DMS114 treated with DMSO at 0.1 percent for 48 hours (cell line): ENCODE results near the gene RIMOC1.

Experiments used
- DNase-seq: peaks from one replicate; lab custom pipeline; 2025; ENCODE audit not compliant: unreplicated experiment; lab: John Stamatoyannopoulos, UW

Gene RIMOC1, protein sequence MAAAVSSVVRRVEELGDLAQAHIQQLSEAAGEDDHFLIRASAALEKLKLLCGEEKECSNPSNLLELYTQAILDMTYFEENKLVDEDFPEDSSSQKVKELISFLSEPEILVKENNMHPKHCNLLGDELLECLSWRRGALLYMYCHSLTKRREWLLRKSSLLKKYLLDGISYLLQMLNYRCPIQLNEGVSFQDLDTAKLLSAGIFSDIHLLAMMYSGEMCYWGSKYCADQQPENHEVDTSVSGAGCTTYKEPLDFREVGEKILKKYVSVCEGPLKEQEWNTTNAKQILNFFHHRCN

DNA sequence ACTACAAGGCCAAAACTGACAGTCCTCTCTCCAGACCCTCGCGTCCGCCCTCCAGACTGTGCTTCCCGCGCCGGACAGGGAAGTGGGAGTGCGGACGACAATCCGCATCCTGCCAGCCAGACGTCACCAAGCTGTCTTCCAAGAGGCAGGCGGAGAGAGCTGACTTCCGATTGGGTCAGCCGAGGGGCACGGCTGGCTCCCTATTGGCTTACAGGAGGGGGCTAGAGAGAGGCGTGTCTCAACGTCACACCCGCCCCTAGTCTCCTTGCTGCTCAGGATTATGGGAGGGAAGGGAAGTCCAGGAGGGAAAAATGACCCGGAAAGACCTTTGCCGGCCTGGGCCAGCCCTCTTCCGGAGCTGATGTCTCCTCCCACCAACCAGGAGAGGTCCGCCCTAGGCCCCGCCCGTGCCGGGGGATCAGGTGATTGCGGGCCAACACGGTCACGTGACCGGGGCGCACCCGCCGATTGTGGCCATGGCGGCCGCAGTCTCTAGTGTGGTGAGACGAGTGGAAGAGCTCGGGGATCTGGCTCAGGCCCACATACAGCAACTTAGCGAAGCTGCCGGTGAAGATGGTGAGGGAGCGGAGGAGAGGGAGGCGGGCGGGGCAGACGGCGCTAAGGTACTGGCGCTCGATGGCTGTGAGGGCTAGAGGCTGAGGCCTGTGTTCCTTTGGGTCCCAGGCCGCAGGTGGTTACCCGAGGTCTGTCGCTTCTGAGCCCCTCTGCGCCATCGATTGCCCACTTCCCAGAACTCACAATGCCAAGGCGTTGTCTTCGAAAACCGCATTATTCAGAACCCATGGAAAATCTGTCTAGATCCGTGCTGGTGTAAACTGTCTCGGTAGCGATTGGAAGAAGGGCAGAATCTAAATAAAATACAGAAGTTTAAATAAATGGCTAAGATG, at the start of gene RIMOC1:
TSS of gene RIMOC1 (plus strand) at position 453 of the 908 bp plus-strand sequence. CDS start at position 477, 24 bp downstream.
- DNase-seq, result peak; percentile 96

DNA sequence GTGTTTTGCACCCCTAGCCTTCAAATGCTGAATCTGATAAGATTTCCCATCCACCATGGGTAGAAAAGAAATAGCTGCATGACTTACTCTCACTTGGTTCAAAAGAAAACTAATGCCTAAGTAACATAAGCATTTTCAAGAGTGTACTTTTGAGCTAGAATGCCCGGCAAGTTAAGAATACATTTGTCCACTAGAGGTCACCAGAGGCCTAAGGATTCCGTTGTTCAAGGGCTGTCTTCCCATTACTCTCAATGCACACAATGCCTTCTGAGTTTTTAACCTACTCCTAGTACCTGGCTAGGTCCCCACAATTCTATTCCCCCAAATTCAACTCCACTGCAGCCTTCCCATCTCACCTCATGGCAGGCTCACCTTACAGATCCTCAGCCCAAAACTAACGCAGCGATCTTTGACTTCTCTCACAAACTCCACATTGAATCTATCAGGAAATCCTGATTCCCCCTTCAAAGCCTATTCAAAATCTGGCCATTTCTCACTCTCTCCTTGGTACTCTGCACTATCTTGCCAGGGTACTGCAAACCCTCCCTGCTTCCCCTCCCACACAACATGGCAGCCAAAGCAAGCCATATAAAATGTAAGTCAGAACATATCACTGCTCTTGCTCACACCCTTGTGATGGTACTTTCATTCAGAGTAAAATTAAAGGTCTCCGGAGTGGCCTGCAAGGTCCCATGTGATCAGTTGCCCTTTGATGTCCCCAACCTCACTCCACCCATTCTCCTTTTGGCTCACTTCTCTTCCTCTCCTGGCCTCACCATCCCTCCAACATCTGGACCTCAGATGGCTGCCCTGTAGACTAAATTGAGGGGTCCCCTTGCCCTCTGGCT, 47.3 kb upstream of the RIMOC1 start:
- DNase-seq, result peak; percentile 61

DNA sequence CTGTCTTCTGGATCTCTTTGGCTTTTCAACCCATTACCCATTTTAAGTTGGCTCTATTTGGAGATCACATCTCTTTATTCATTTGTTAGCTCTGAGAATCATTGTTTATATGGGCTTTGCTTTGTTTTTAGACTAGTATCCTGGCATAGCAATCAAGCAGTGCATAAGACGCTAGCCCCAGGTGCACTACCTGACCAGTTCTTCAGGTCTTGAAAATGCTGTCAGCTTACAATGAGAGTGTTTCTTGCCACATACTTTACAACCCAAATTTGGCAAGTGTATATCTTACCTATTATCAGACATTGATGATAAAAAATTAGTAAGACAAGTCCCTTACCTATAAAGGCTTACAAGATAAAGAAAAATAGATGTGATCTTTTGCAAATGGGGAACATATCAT, 46.2 kb upstream of the RIMOC1 start:
- no peak for DNase-seq

DNA sequence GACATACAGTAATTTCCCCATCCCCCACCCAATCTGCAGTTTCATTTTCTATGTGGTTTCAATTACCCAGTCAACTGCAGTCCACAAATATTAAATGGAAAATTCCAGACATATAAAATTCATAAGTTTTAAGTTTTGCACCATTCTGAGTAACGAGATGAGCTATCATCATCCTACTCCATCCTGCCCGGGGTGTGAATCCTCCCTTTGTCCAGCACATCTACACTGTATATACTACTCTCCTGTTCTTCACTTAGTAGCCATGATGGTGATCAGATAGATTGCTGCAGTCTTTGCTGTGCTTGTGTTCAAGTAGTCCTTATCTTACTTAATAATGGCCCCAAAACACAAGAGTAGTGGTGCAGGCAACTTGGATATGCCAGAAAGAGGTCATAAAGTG, 45.3 kb upstream of the RIMOC1 start:
- DNase-seq, result no peak

DNA sequence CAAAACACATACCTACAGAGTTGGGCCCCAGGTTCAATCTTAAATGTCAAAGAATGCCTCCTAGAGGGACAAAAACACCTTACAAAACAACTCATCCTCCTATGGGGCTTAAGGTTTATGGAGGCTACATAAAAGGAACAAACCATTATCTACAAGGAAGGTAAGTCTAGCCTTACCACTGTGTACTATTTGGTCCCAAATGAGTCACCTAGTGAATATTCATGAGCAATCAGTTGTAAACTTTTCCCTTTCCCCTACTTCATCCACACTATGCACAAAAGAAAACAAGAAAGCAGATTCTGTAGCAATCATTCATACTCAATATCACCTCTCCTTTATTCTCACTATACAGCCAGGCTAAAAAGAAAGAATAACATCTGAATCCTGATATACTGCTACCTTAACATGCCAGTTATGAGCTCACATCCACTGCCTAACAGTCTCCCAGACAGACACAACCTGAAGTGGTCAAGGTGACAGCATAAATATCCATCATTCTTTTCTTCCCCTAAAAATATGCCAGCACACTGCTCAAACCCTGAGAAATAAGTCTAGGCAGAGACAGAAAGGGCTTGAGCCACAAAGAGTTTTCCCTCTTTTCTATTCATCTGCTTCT, 40.2 kb upstream of the RIMOC1 start:
- DNase-seq, result no peak

DNA sequence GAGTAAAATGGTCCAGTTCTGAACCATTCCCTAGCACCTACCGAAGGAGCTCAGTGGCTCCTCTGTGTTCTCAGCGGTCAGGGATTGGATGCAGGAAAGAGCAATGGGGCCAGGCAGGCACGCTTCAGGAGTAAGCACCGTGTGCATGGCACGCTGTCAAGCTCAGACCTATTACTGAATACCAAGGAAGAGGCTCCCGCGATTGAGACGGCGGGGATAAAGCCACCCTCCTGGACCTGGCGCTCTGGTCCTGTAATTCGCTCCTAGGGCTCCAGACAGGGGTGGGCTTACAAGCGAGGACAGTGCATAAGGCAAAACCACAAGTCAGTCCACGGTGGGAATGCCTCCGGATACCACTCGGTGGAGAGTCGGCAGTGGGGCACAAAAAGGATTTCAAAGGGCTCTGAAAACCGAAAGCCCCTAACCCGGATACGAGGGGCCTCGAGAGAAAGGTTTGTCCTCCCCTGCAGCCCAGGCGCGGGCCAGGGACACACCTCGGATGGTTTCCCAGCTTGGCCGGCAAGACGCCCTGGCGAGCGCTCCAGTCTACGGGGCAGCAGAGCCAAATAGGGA, 34.9 kb upstream of the RIMOC1 start:
- no peak for DNase-seq

DNA sequence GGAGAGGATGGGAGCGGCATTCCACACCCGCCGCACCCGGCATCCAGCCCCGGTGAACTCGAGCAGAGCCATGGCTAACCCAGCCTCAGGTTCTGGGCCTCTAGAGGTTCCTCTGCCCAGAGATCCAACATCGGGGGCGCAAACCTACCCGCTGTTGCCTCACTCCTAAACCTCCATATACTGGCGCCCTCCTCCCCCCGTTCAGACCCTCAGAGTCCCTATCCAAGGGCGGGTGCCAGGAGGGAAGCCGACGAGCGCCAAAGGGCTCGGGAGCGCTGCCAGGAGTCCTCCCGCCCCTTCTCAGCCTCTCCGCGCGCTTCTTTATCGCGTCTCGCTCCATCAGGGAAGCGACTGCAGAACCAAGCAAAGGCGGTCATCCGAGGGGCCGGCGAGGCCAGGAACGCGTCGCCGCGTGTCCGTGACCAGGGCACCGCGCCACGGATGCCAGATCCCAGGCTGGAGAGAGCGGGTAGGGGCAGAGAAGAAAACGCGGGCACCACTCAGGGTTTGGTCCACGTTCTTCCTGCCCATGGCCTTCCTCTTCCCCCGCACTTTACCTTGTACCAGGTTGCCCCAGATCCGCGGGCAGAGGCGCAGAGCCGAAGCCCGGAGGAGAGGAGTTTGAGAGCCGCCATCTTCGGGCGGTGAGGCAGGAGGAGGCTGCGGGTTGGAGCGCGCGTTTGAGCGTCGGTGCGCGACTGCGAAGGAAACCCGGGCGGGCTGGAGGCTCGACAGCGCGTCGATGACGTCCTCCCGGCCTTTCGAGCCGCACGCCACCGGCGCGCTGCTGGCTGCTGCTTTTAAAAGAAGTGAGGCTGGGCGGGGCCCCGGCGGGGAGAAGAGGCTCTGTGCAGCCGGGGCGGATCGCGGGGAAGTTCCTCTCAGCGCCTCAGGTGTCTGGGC, 34.2 kb upstream of the RIMOC1 start, which contains the start of gene OXCT1:
TSS of gene OXCT1 (minus strand) at position 702 of the 903 bp plus-strand sequence. CDS start at position 635, 67 bp downstream.
- peak; percentile 32 for DNase-seq

DNA sequence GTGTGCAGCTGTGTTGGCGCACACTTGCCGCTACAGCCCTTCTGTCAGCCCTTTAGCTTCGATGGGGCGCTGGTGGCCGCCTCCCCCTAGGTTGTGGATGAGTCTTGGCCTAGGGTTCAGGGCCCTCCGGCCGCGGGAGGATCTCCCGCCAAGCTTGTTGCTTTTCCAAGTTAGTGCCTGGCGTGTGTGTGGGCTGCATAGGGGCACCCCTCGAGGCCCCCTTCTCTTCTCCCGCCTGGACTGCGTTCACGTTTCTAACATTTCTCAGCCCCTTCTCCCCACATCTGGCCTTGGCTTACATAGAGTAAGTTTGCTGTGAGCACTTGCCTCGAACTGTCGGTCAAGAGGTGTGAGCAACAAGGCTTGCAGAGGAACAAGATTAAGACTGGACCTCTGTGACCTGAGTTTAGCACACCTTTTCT, 33.5 kb upstream of the RIMOC1 start:
- DNase-seq, result no peak

DNA sequence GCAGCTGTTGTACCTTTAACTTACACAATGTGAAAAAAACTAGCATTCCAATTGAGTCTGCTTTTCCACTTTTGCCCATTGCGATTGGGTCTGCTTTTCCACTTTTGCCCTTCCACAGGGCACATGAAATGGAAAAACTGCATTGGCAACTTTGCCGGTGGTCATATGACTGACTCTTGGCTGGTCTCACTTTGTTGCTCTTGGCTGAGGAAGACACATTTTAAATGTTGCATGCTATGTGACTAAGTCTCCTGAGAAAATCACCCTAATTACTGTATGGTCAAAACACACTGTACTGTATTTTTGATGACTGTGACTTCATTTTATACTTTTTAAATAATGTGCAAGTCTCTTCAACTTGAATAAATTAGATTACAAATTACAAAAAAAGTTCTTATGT, 32.3 kb upstream of the RIMOC1 start:
- no peak for DNase-seq

DNA sequence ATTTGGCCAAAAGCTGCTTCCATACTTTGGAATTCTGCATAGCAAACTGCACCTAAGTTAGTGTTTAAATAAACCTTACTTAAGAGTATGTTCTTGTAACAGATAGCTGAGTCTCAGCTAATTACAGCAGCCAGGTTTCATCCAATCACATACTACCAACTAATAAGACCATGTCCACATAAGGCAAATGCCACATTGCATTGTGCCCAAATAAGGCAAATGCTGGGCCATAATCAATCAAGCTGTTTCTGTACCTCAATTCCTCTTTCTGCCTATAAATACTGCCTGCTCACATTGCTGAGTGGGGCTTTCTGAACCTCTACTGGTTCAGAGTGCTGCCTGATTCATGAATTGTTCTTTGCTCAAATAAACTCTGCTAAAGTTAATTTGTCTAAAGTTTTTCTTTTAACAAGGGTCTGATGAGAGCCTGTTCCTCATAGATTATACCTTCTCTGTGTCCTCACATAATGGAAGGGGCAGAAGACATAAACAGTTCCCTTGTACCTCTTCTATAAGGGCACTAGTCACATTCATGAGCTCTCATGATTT, 29.6 kb upstream of the RIMOC1 start:
- no peak for DNase-seq

DNA sequence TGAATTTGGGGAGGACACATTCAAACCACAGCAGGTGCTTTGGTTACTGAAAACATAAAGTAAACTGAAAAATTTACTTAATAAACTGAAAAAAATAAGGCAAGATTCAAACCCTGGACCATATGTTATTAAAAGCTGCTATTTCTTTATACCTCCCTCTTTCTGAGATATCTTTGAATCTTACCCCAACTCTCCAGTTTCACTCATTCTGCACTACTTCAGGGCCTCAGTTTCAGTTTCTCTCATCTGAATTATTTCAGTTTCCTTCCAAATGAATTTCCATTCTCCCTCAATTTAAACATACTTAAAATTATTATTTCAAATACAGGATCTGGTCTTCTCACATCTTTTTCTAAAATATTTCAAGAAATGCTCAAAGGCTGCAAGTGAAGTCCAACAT, 29.0 kb upstream of the RIMOC1 start:
- no peak for DNase-seq

DNA sequence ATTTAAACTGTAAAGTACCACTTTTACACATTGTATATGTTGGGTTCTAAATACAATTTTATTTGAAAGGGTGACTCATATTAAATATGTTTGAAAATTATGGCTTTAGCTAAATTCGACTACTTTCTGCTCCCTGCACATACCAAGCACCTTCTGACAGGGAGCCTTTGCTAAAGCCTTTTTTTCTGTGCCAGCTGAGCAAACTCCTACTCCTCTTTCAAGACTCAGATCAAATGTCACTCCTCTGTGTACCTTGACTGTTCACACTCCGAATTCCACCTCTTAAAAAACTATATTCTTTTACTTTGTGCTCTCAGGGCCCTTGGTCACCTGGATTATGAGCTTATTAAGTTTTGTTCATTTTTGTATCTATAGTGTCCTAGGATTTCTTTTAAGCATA, 27.5 kb upstream of the RIMOC1 start:
- DNase-seq, result no peak

DNA sequence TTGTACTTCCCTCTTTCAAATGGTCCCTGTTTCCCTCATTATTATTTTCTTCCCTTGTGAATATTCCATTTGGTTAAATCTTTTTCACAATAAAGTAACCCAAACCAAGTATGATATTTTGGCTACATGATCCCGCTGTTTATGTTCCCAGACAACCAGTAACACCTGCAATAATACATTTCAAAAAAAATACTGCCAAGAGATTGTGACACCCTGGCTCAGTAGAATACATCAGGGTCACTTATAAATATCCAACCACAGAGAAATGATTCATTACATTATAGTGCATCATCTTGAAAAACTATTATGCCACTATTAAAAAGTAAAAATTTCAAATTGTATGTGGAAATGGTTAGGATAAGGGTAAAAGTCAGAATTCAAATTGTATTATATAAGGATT, 26.7 kb upstream of the RIMOC1 start:
- DNase-seq, result no peak

DNA sequence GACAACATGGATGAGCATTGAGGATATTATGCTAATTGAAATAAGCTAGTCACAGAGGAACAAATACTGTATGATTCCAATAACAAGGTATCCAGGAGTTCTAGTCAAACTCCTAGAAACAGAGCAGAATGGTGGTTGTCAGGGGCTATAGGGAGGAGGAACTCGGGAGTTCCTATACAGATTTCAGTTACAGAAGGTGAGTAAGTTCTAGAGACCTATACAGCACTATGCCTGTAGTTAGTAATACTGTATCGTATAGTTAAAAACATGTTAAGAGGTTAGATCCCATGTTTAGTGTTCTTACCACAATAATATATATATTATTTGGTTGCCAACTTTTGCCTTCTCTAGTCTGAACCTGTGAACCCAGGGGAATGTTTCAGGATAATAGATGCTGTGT, 26.0 kb upstream of the RIMOC1 start:
- DNase-seq, result no peak

DNA sequence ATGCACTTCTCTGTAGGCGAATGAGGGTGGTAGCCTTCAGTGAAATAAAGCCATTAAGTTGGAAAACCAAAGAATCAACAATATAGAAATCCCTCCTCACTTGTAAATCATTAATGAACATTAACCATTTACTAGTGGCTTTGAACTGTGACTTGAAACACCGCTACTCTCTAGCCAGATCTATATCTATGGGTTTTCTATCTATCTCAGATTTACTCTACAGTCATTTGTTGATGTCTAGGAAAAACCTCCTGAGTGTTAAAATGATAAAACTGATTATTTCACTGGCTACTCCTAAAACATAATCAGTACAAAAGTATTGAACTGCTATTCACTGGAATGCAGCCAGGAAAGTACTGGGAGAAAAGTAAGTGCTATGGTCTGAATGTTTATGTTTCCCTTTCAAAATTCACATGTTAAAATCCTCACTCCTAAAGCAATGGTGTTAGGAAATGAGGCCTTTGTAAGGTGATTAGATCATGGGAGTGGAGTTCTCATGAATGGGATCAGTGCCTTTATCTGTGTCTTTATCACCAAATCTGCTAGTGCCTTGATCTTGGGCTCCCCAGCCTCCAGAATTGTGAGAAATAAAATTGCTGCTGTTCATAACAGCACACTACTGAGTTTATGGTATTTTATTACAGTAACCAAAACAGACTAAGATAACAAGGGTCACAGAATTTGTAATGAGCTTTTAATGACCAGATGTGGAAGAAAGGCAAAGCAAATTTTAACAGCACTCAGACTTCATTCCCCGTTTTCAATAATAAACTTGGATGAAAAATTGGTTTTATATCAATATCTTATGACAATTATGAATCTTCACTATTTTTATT, 25.3 kb upstream of the RIMOC1 start:
- DNase-seq, result no peak

DNA sequence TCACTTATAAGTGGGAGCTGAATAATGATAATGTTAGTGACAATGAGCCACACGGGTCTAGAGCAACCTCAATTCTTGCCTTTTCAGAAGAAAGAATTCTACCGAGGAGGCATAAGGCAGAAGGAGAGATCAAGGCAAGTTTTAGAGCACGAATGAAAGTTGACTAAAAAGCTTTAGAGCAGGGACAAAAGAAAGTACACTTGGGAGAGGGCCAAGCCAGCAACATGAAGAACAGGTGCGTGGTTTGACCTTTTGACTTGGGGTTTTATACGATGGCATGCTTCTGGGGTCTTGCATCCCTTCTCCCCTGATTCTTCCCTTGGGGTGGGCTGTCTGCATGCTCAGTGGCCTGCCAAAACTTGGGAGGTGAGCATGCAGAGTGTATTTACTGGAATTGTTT, 21.4 kb upstream of the RIMOC1 start:
- no peak for DNase-seq

DNA sequence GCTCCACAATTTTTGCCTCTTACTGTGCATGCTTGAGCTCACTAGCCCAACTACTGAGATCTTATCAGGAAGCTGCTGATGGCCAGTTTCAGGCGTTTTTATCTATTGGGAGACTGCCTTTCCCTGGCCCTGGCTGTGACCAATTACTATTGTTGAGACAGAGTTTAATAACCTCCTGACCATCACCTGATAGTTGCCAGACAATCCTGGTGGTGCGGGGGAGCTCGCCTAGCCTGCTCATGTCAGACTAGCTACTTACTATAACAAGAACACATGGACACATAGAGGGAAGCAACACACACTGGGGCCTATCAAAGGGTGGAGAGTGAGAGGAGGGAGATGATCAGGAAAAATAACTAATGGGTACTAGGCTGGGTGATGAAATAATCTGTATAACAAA, 20.9 kb upstream of the RIMOC1 start:
- no peak for DNase-seq

DNA sequence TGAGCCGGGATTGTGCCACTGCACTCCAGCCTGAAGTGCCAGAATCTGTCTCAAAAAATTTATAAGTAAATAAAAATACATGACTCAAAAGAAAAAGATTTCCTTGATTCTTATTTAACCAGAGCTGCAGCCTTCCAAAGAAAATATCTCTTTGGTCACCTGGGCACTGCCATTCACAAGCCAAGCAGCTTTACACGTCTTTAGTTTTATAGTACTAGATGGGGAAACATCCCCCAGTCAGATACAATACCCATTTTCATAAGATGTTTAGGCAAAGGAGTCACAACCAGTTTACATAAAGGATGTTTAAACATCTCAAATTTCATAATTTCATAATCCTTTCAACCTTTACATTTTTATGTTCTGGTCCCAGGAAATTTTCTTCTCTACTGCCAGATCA, 20.2 kb upstream of the RIMOC1 start:
- DNase-seq, result no peak
